Measurements from ENCODE around the gene ANKS1B.

DNA sequence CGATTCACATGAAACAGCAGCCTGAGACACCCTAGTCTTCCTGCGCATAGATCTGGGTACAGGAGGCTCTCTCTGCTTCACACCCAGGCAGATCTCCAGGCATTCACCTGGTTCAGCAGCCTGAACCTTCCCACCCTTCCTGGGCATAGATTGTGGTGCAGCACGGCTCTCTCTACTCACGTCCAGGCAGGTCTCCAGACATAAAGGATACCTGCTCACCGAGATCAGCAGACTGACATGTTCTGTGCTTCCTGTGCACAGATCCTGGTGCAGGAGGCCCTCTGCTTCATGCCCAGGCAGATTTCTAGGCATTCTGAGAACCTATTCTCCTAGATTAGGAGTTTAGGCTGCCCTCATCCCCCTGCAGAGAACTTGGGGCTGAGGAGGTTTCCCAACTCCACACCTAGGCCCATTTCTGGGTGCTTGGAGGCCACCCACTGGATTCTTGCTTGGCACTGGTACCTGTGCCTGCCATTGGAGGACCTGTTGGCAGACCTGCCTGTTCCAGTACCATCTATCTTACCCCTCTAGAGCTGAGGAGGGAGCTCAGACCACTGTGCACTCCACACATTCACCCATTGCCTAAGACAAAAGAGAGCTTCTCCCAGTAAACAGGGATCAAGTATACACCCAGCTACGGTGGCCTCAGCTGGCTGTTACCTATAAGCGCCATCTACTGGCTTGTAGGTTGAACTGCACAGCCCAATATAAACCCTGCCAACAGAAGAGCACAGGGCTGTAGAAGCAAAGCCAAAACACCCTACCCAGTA is 365.2 kb downstream of the ANKS1B start:
- TF ChIP-seq POLR2A (IDR thresholded peaks at IDR 0.05; ENCODE audit: low read length) (no peak), GATA1 (IDR thresholded peaks at IDR 0.05; ENCODE audit: low read depth, low read length) (no peak)

Data from erythroblast (primary cell).